NK-92 (cell line): ENCODE data around the gene U2AF2.

Source experiments
- DNase-seq: peaks from one replicate; lab custom pipeline; 2025; ENCODE audit not compliant: unreplicated experiment; lab: John Stamatoyannopoulos, UW

The U2AF2 gene

GRCh38 chr19:55654323-55654867 lies 440 bp upstream of the U2AF2 start:
- DNase-seq = peak; percentile 96

DNA sequence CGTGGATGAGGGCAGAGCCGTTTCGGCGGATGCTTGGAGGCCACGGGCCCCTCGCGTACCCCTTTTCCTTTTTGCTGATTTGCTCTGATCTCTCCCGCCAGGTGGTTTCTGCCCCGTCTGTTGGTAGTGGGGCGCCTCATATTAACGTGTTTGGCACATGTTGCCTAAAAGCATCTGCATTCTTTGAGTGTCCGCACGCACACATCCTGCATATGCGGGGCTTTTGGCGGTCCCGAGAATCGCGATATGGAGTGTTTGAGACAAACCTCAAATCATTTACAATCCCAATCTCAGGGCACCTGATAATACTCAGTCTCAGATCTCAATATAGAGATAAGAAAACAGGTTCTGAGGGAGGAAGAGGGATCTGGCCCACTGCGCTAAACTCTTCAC lies 809 bp downstream of the U2AF2 start:
- no peak for DNase-seq

DNA sequence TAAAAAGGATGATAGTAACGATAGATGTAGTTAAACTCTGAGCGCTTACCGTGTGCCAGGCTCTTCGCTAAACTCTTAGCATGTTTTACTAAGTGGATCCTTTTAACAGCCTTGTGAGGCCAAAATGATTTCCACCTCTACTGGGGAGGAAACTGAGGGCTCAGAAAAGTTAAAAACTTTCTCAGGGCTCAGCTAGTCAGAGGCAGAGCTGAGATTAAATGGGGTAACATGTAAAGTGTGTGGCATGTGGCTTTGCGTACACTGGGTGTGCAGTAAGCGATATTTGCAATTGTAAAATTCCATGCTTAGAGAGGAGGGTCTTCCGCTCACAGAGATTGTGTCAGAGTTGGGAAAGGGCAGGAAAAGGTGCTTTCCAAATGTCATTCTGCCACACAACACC lies 1.7 kb downstream of the U2AF2 start:
- DNase-seq = no peak

DNA sequence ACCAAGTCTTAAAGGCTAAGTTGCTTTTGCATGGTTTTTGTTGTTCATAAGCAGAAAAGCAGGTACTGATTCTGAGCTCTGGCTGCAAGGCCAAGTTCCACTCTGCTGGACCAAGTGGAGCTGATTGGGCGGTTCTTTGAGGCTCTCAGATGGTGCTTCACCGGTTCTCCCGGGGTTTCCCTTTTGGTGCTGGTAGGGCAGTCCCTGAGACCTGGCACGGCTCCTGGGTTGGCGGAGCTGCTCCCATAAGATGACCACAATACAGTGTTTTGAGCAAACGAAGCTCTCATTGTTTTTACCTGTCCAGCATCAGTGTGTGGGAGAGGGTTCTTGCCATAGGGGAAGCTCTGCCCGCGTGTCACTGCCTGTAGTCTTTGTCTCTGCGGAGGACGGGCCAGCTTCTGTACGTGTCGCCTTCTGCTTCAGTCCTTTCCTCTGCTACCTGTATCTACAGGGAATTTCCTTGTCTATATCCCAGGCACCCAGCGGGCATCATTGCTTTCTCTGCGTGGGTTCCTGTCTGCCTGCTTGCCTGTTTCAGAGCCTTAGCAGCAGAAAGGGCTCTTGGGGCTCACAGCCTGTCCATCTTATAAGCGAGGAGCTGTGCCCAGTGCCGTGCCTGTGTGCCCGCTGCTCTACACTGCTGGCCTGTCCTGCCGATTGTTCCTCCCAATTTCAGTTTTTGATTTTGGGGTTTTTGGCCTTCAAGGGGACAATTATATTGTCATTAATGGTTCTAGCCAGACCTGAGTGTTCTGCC lies 2.3 kb downstream of the U2AF2 start:
- no peak for DNase-seq

GRCh38 chr19:55658846-55659459 lies 4.1 kb downstream of the U2AF2 start:
- no peak for DNase-seq

- DNase-seq = no peak
Measured at GRCh38 chr19:55659822-55660221, 5.0 kb downstream of the U2AF2 start.

- DNase-seq = no peak
Measured at GRCh38 chr19:55660404-55660803, 5.6 kb downstream of the U2AF2 start.

DNA sequence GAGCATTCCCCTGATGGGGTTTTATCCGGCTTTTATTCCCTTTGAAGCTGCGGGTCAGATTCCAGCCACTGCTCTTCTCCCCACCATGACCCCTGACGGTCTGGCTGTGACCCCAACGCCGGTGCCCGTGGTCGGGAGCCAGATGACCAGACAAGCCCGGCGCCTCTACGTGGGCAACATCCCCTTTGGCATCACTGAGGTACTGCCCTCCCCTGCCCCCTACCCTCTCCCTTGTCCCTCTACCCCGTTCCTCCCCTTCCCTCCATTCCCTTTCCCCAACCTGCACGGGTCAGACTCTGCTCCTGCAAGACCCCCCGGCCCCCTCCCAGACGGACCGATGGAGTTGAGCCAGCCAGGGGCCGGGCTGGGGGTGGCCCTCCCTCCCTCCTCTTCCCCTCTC lies 6.2 kb downstream of the U2AF2 start:
- no peak for DNase-seq

DNA sequence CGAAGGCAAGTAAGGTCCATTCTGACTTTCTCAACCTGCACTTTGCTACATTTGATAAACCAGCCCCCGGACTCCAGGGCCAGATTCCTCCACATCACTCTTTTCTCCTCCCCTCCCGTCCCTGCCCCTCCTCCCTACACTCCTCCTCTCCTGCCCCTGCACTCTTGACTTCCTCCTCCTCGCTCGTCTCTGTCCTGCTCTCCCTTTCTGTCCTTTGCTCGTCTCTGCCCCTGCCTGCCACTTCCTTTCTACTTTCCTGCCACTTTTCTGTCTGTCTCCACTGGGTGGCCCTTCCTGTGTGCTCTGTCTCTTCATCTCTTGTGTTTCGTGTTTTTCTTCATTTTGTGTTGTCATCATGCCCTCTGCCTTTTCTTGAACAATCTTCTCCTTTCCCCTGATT lies 7.0 kb downstream of the U2AF2 start:
- no peak for DNase-seq

GRCh38 chr19:55663846-55664536 lies 9.2 kb downstream of the U2AF2 start:
- no peak for DNase-seq

DNA sequence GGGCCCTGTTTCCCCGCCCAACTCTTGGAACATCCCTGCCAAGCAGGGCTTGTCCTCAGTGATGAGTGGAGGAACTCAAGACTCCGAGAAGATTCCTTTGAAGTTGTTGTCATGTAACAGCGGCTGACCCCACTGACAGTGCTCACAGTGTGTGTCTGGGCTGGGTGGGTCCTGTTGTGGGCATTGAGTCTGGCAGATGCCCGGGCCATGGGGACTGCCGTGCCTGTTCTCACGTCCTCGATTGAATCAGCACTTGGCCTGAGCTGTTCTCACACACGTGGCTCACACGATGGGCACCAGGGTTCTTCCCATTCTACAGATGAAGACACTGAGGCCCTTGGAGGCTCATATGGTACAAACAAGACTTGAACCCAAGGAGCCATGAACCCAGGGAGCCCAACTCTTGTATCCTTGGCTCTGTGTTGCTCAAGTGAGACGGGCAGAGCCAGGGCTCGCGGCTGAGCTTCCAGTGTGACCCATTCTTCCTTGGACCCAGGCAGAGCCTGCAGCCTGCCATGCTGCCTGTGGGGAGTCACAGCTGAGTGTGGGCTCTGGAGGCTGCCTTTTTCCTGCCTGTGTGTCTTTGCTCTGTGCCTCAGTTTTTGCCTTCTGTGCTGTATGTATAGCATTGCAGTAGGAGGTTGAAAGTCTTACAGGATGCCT lies 11.6 kb downstream of the U2AF2 start:
- DNase-seq = no peak

GRCh38 chr19:55667006-55667381 lies 12.2 kb downstream of the U2AF2 start:
- DNase-seq = no peak

GRCh38 chr19:55667511-55667910 lies 12.7 kb downstream of the U2AF2 start:
- no peak for DNase-seq

GRCh38 chr19:55667958-55668357 lies 13.1 kb downstream of the U2AF2 start:
- no peak for DNase-seq

DNA sequence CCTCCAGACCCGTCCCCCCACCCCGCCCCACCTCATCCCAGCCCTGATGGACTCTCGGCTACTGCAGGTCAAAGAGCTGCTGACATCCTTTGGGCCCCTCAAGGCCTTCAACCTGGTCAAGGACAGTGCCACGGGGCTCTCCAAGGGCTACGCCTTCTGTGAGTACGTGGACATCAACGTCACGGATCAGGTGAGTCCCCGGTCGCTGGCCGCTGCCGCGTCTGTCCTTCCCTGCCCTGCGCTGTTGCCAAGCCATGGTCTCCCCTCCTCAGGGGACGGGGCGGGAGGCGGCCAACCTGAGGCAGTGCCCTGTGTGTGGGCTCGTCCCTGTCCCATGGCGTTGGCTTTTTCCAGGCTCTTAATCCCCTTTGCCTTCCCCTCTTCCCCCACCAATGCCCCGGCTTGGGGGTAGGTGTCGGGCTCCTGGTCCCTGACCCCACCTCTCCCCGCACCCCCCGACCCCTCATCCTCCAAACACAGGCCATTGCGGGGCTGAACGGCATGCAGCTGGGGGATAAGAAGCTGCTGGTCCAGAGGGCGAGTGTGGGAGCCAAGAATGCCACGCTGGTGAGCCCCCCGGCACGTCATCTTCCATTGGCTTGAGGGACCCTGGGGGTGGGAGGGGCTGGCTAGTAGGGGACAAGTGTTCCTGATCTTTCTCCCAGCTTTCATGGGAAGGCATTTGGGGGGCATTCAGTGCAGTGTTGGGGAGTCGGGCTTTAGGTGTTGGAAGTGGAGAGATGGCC lies 13.9 kb downstream of the U2AF2 start:
- no peak for DNase-seq

GRCh38 chr19:55669418-55670279 lies 14.8 kb downstream of the U2AF2 start:
- DNase-seq = no peak

DNA sequence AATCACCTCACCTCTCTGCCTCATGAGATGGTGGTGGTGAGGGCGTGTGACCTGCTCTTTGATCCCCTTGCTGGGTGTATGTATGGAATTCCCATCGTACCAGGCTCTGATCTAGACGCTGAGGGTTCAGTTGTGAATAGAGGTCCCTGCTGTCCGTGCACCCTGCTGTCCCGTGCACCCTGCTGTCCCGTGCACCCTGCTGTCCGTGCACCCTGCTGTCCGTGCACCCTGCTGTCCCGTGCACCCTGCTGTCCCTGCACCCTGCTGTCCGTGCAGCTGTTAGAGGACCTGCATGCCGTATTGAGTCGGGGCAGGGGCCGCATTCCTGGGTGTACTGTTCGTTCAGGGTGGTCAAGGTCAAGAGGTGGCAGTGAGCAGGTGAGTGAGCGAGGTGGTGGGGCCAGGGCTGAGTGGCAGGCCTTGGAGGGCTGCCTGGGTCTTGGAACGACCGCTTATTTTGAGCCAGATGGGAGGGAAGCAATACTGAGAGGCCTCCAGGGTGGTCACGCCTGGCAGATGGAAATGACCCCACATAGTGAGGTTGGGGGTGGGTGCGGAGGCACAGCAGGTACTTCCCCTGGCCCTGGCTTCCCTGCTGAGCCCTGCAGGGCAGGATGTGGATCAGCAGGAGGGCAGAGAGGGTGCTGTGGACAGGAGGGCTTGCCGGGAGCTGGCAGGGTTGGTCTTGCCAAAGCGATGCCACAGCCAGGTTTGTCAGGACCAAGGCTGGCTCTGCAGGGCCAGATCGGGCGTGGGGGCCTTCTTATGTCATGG lies 15.6 kb downstream of the U2AF2 start:
- no peak for DNase-seq

GRCh38 chr19:55671054-55671378 lies 16.2 kb downstream of the U2AF2 start:
- DNase-seq = no peak

- no peak for DNase-seq
Measured at GRCh38 chr19:55672418-55672817, 17.6 kb downstream of the U2AF2 start.
